Thyroid gland (tissue), 4 donors: Measurements from ENCODE around the gene GAL3ST1. TPM values are rescaled to one million over a fixed set of nuclear protein-coding genes. Genes with fewer than 3 reads are reported as not detected.
"Not testable (repeated sequence)": the region's sequence is repeated elsewhere in the genome, so short reads cannot be mapped to it uniquely, and the experiment has no call there.

ENCODE experiments used
- DNase-seq, 2 donors: peaks; one replicate each; pipeline ENCODE4 v3.0.0-alpha.2; 2019
- H3K27ac ChIP-seq, 3 donors: fragments of 200-600 bp; sonication (generic); 1 replicate in 2 of 3; 2 replicates in 1 of 3; pipeline ENCODE4 v1.5.1; 2016 to 2019; ENCODE audit warnings: mild to moderate bottlenecking in 1 of 3, moderate library complexity in 1 of 3
- H3K27me3 ChIP-seq: fragments of 200-600 bp; sonication (generic); one replicate; pipeline ENCODE4 v1.5.1; 2019
- H3K36me3 ChIP-seq, 2 donors: fragments of 200-600 bp; sonication (generic); one replicate each; pipeline ENCODE4 v1.5.1; 2016 to 2019
- H3K4me1 ChIP-seq, 2 donors: fragments of 200-600 bp; sonication (generic); one replicate each; pipeline ENCODE4 v1.5.1; 2017 to 2019
- H3K4me3 ChIP-seq, 3 donors: fragments of 200-600 bp; sonication (generic); replicated peaks in 1 of 3; 1 replicate in 2 of 3; 2 replicates in 1 of 3; pipeline ENCODE4 v1.5.1; 2016; ENCODE audit warnings: mild to moderate bottlenecking in 1 of 3
- H3K9me3 ChIP-seq: fragments of 200-600 bp; sonication (generic); one replicate; pipeline ENCODE4 v1.5.1; 2017
- CTCF ChIP-seq, 6 experiments: fragments of 200-600 bp in 3 of 6; fragments of 450-650 bp in 3 of 6; sonication (generic) in 3 of 6; IDR thresholded peaks; one replicate each; pipeline ENCODE4 v1.5.1; 2016 to 2019; ENCODE audit warnings: antibody characterized with exemption in 6 of 6, mild to moderate bottlenecking in 2 of 6, inconsistent platforms in 1 of 6, moderate library complexity in 1 of 6
- POLR2A ChIP-seq, 2 donors: fragments of 450-650 bp; IDR thresholded peaks; one replicate each; pipeline ENCODE4 v1.6.1; 2017; ENCODE audit warnings: antibody characterized with exemption in 2 of 2, mild to moderate bottlenecking in 2 of 2, moderate library complexity in 1 of 2
- WGBS, 2 donors: methylation state at CpG; one replicate each; pipeline ENCODE4 v1.1.5; 2017; 5-methylcytosine and 5-hydroxymethylcytosine counted together
- intact Hi-C: fragments of 100-400 bp; cut with DNase I; formaldehyde crosslinking; loops from one replicate; pipeline ENCODE4 v1.15.1; 2023
- total RNA-seq, 4 donors: library from RNA; depleted of rRNA; stranded (reverse); fragments of >200 nt; gene quantifications; one replicate each; pipeline ENCODE4 v1.2.3, GENCODE V29; 2016

The GAL3ST1 gene
- total RNA-seq, 4 donors from 2014 or later = 0.50 to 1.4 (median 0.67) TPM; not detected in 1

- no peak for DNase-seq
- no peaks in the 10 kb centered on the region for H3K36me3 ChIP-seq
- intact Hi-C loops = no loop called here
- H3K27ac ChIP-seq = no peak overlapping the region
- no peaks in the 10 kb centered on the region for H3K9me3 ChIP-seq
- H3K4me1 ChIP-seq = no peaks in the 10 kb centered on the region
- no peak overlapping the region for H3K4me3 ChIP-seq
- no peak for TF ChIP-seq CTCF (IDR thresholded peaks at IDR 0.05)
- TF ChIP-seq POLR2A (IDR thresholded peaks at IDR 0.05) = no peak
- no peaks in the 10 kb centered on the region for H3K27me3 ChIP-seq
- 95% methylated on average over 54 to 63 of the region's 73 CpGs for WGBS, 2 donors
These were observed 18.9 kb downstream of the GAL3ST1 start for GRCh38 chr22:30555282-30556210.

DNA sequence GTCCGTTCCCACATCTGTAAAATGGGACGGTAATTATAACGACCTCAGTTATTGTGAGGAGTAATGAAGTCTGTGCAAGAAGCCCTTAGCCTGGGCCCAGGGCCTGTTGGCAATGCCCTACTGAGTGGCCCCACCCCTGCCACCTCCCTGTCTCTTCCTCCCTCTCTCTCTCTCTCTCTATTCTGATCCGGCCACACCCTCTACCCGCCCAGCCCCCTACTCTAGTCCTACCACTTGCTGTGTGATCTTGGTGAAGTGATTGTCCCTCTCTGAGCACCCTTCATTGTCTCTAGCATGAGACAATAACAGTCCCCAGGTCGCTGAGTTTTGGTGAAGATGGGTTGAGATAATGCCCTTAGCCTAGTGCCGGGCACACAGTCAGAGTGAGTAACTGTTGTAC is 20.5 kb downstream of the GAL3ST1 start:
- H3K9me3 ChIP-seq = no peaks in the 10 kb centered on the region
- intact Hi-C loops = no loop called here
- H3K4me3 ChIP-seq = no peak overlapping the region
- no peak overlapping the region for H3K27ac ChIP-seq
- H3K27me3 ChIP-seq = no peaks in the 10 kb centered on the region
- 82 to 86% methylated on average over 7 of the region's 7 CpGs for WGBS, 2 donors
- TF ChIP-seq POLR2A (IDR thresholded peaks at IDR 0.05) (no peak), CTCF (IDR thresholded peaks at IDR 0.05) (no peak)
- no peak for DNase-seq
- H3K4me1 ChIP-seq = no peaks in the 10 kb centered on the region
- no peaks in the 10 kb centered on the region for H3K36me3 ChIP-seq

GRCh38 chr22:30552719-30553118 is 21.7 kb downstream of the GAL3ST1 start:
- no peak overlapping the region for H3K4me3 ChIP-seq
- DNase-seq = no peak
- H3K9me3 ChIP-seq = no peaks in the 10 kb centered on the region
- no peaks in the 10 kb centered on the region for H3K4me1 ChIP-seq
- H3K27ac ChIP-seq = no peak overlapping the region
- 0 to 100% methylated on average over 1 of the region's 1 CpG for WGBS, 2 donors
- no peaks in the 10 kb centered on the region for H3K27me3 ChIP-seq
- intact Hi-C loops = no loop called here
- no peaks in the 10 kb centered on the region for H3K36me3 ChIP-seq
- TF ChIP-seq POLR2A (IDR thresholded peaks at IDR 0.05) (no peak), CTCF (IDR thresholded peaks at IDR 0.05) (no peak)

DNA sequence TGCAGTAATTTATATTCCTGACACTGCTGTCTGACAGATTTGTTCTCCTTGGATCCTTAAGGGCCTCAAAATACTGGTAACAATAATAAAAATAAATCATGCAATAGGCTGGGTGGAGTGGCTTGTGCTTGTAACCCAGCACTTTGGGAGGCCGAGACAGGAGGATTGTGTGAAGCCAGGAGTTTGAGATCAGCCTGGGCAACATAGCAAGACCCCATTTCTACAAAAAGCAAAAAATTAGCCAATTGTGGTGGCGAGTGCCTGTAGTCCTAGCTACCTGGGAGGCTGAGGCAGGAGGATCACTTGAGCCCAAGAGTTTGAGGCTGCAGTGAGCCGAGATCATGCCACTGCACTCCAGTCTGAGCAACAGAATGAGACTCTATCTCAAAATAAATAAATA is 22.7 kb downstream of the GAL3ST1 start:
- H3K27me3 ChIP-seq, intact Hi-C loops: not testable (repeated sequence)
- 94 to 95% methylated on average over 3 of the region's 3 CpGs for WGBS, 2 donors

DNA sequence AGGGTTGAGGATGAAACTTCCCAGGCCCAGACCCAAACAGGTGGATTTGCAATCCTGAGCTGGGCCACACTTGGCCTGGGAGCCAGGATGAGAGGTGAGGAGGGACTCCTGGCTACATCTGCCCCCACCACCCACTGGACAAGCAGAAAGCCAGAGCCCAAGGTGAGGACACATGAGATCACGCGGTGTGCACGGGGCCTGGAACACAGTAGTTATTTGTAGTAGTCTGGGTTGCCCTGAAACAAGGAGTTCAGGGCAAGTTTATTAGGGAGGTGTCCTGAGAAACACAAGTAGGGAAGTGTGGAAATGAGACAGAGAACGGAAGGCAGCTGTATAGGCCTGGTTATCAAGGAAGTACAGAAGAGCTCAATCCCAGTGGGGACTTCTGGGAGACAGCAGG is 27.3 kb downstream of the GAL3ST1 start:
- Histone ChIP-seq H3K9me3 (no peaks in the 10 kb centered on the region), H3K4me1 (peaks cover under 1 to 5% of the 10 kb centered on the region in 2 donors), H3K27ac (no peak overlapping the region), H3K4me3 (no peak overlapping the region), H3K27me3 (no peaks in the 10 kb centered on the region), H3K36me3 (no peaks in the 10 kb centered on the region)
- DNase-seq = no peak
- intact Hi-C loops = no loop called here
- no peak for TF ChIP-seq POLR2A (IDR thresholded peaks at IDR 0.05)
- no peak for TF ChIP-seq CTCF (IDR thresholded peaks at IDR 0.05)
- WGBS, 2 donors = 91 to 93% methylated on average over 4 of the region's 4 CpGs

More for the DNA sequence above, 22.7 kb downstream of the GAL3ST1 start:
- not testable (repeated sequence) for H3K9me3 ChIP-seq, DNase-seq, H3K4me1 ChIP-seq, H3K4me3 ChIP-seq, H3K36me3 ChIP-seq, H3K27ac ChIP-seq
